NCI-H2081 (cell line): ENCODE data around the gene SFMBT2.
"Not testable (repeated sequence)": the region's sequence is repeated elsewhere in the genome, so short reads cannot be mapped to it uniquely, and the experiment has no call there.

Experiments
- DNase-seq, 2 experiments: peaks; one replicate each; lab custom pipeline; 2025; lab: John Stamatoyannopoulos, UW

The SFMBT2 gene

GRCh38 chr10:7320072-7320471 is 90.8 kb downstream of the SFMBT2 start:
- DNase-seq = no peak

GRCh38 chr10:7319632-7320031 is 91.2 kb downstream of the SFMBT2 start:
- DNase-seq = no peak

DNA sequence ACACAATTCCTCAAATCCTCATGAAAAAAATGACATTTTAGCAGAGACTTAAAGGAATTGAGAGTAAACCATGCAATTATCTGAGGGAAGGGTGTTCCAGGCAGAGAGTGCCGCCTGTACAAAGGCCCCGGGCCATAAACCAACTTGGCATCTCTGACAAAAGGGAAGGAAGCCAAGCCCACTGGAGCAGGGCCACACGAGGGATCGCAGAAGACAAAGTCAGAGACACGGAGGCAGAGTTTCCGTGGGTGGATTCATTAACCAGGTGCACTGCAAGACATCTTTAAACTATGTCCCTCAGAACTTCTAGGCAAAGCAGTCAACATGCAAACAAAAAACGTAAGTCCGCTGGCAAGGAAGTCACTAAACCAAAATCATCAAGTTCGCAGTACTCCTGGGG is 92.0 kb downstream of the SFMBT2 start:
- DNase-seq = peak in 1 of 2 experiments; percentile 21

- DNase-seq = no peak
Measured at GRCh38 chr10:7317786-7318446, 92.9 kb downstream of the SFMBT2 start.

GRCh38 chr10:7316839-7317238 is 94.0 kb downstream of the SFMBT2 start:
- no peak for DNase-seq

DNA sequence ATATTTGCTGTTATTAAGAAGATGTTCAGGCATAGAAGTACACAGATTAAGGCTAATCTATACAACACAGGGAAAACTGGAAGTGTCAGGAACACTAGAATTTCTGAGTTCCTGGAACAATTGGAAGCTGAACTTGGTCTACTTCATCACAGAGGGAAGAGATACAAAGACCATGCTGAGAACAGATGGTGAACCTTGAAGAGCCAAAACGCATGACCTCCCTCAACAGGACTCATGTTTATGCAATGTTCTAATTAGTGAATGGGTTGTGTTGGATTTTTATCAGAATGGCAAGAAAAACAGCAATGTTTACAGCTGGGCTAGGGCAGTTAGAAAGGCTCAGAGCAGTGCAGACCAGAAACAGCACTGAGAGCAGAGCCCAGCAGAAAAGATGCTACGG is 94.9 kb downstream of the SFMBT2 start:
- no peak for DNase-seq

GRCh38 chr10:7314170-7314569 is 96.7 kb downstream of the SFMBT2 start:
- DNase-seq = no peak

- DNase-seq = no peak
Measured at GRCh38 chr10:7312488-7312857, 98.4 kb downstream of the SFMBT2 start.

- DNase-seq = not testable (repeated sequence)
Measured at GRCh38 chr10:7311850-7312487, 98.9 kb downstream of the SFMBT2 start.

DNA sequence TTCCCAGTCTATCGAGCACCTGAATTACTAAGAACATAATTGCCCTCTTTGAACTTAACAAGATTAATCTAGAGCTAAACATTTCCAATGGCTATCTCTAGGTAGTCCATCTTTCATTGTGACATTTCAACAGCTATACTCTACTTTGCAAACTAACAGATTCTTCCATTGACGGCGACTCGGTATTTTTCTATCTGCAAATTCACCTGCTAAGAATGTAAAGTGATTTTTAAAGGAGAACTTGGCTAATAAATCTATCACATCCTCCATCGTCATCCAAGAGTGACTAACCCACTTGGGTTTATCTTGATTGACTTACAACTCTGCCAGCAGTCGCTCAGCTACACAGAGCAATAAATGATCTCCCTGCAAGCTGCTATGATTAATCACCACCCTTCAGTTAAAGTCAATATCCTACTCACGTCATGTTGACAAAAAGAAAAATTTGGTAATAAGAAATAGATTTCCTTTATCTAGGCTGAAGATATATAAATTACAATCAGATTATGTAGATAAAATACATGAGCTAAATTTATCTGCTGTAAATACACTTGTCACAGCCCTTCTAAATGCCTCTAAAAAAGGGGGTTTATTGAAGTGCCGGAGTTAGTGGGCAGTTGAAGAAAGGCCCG is 99.5 kb downstream of the SFMBT2 start:
- no peak for DNase-seq

GRCh38 chr10:7310076-7310475 is 100.8 kb downstream of the SFMBT2 start:
- no peak for DNase-seq

DNA sequence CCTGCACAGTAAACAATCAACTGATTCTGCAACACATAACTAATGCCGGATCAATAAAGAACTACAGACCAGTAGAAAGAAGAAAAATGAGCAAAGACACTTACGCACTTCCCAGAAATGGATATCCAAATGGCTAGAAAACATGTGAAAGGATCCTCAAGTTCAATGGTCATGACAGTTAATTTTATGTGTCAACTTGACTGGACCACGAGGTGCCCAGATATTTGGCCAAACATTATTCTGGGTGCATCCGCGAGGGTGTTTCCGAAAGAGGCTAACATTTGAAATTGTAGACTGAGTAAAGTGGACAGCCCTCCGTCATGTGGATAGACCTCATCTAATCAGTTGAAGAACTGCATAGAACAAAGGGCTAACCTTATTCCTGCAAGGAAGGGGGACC is 102.0 kb downstream of the SFMBT2 start:
- DNase-seq = no peak

DNA sequence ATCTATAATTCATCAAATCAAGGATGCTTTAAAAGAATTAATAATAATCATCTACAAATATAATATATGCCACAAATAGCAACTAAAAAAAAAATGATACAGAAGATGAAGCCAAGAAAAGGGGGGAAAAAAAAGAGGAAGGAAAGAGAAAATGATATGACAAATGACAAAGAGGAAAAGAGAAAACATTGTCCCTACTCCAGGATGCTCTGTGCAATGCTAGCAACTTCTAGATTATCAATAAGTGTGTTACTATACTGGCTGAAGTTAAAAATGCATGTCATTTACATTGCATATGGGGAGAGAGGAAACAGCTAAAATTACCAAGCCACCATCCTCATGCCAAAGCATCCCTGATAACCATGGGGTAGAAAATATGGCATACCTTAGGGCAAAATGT is 104.2 kb downstream of the SFMBT2 start:
- no peak for DNase-seq

GRCh38 chr10:7306147-7306546 is 104.7 kb downstream of the SFMBT2 start:
- no peak for DNase-seq

GRCh38 chr10:7305053-7305452 is 105.8 kb downstream of the SFMBT2 start:
- DNase-seq = no peak

DNA sequence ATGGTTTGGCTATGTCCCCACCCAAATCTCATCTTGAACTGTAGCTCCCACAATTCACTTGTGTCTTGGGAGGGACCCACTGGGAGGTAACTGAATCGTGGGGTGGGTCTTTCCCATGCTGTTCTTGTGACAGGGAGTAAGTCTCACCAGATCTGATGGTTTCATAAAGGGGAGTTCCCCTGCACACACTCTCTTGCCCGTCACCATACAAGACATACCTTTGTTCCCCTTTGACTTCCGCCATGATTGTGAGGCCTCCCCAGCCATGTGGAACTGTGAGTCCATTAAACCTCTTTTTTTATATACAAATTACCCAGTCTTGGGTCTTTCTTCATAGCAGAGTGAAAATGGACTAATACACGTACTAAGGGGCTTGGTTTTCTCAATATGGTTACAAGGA is 106.7 kb downstream of the SFMBT2 start:
- no peak for DNase-seq

GRCh38 chr10:7302930-7303557 is 107.8 kb downstream of the SFMBT2 start:
- no peak for DNase-seq

DNA sequence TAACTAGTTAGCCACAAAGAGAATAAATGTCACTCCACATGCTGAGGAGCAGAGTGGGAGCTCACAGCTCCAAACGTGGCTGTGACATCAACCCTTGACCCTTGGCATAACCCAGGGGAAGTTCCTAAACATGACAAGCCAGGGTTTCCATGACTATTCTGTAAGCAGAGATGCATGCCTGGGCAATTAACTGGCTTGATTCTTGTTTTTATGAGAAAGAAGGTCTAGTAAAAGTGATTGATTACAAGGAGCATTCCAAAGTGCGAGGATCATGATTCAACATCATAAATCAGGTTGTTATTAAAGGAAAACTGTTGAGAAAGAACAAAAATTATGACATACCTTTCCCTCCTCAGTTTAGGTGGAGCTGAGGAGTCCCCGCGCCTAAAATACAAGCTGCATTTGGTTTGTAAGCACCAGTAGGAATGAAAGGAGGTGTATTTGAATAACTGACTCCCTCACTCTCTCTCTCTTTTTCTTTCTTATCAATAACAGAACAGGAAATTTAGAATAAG is 108.4 kb downstream of the SFMBT2 start:
- DNase-seq = no peak

- no peak for DNase-seq
Measured at GRCh38 chr10:7301006-7301778, 109.6 kb downstream of the SFMBT2 start.

- no peak for DNase-seq
Measured at GRCh38 chr10:7300384-7300971, 110.4 kb downstream of the SFMBT2 start.

GRCh38 chr10:7299601-7300325 is 111.1 kb downstream of the SFMBT2 start:
- not testable (repeated sequence) for DNase-seq
